HEK293 (cell line): ENCODE data around the gene ING5.

Experiments
- CTCF ChIA-PET: fragments of 350-600 bp; formaldehyde crosslinking; extraction: SDS; loops from one replicate; lab custom pipeline; 2021; ENCODE audit warnings: antibody characterized with exemption; lab: Yijun Ruan, JAX
- POLR2A ChIA-PET: fragments of 300-600 bp; formaldehyde crosslinking; extraction: SDS; loops from one replicate; lab custom pipeline; 2020; ENCODE audit warnings: antibody characterized with exemption, inconsistent platforms; lab: Yijun Ruan, JAX
- H3K27ac ChIP-seq: fragments of 200-500 bp; sonication (Bioruptor generic); 2 replicates; pipeline ENCODE4 v1.5.1; 2014; ENCODE audit warnings: low read depth, low read length, control low read depth, inconsistent platforms; ENCODE audit errors: extremely low read depth
- H3K36me3 ChIP-seq, 2 experiments: fragments of 200-500 bp in 1 of 2; sonication (Bioruptor generic) in 1 of 2; 1 replicate in 1 of 2; 2 replicates in 1 of 2; pipeline ENCODE4 v1.5.1; 2014 to 2017; ENCODE audit warnings: inconsistent platforms in 2 of 2, low read length in 2 of 2; ENCODE audit not compliant: control insufficient read depth in 2 of 2, insufficient read depth in 1 of 2
- H3K4me1 ChIP-seq: fragments of 200-500 bp; sonication (Bioruptor generic); 2 replicates; pipeline ENCODE4 v1.5.1; 2014; ENCODE audit warnings: mild to moderate bottlenecking, low read length, inconsistent platforms; ENCODE audit not compliant: control insufficient read depth, insufficient read depth
- H3K4me3 ChIP-seq: 2 replicates; pipeline ENCODE4 v1.5.1; 2011; ENCODE audit warnings: low read depth, mild to moderate bottlenecking, control low read depth, low read length, moderate library complexity
- H3K9me3 ChIP-seq: fragments of 200-500 bp; sonication (Bioruptor generic); 2 replicates; pipeline ENCODE4 v1.5.1; 2014; ENCODE audit warnings: low read depth, low read length, inconsistent platforms; ENCODE audit not compliant: control insufficient read depth, insufficient read depth
- ELK4 ChIP-seq: IDR thresholded peaks from 2 replicates; pipeline ENCODE4 v1.6.1; 2011; ENCODE audit warnings: mild to moderate bottlenecking, low read depth, low read length, borderline replicate concordance
- GFI1B ChIP-seq: fragments of 450-650 bp; formaldehyde crosslinking; IDR thresholded peaks from 2 replicates; pipeline ENCODE4 v1.5.1; 2016; ENCODE audit warnings: missing biosample characterization, missing genetic modification characterization
- GLIS2 ChIP-seq: fragments of 450-650 bp; formaldehyde crosslinking; IDR thresholded peaks from 2 replicates; pipeline ENCODE4 v1.5.1; 2016; ENCODE audit warnings: missing biosample characterization, missing genetic modification characterization
- KLF16 ChIP-seq: fragments of 450-650 bp; formaldehyde crosslinking; IDR thresholded peaks from 2 replicates; pipeline ENCODE4 v1.5.1; 2017; ENCODE audit warnings: missing biosample characterization, missing genetic modification characterization
- KLF9 ChIP-seq: fragments of 450-650 bp; formaldehyde crosslinking; IDR thresholded peaks from 2 replicates; pipeline ENCODE4 v1.5.1; 2016; ENCODE audit warnings: missing biosample characterization, missing genetic modification characterization, low read depth
- REST ChIP-seq: fragments of 450-650 bp; formaldehyde crosslinking; IDR thresholded peaks from 2 replicates; pipeline ENCODE4 v1.5.1; 2016; ENCODE audit warnings: missing biosample characterization, missing genetic modification characterization
- SCRT1 ChIP-seq: fragments of 450-650 bp; formaldehyde crosslinking; IDR thresholded peaks from 2 replicates; pipeline ENCODE4 v1.5.1; 2016; ENCODE audit warnings: missing biosample characterization, missing genetic modification characterization, borderline replicate concordance
- SP2 ChIP-seq: fragments of 450-650 bp; formaldehyde crosslinking; IDR thresholded peaks from 2 replicates; pipeline ENCODE4 v1.5.1; 2016; ENCODE audit warnings: missing biosample characterization, missing genetic modification characterization
- SP3 ChIP-seq: fragments of 450-650 bp; formaldehyde crosslinking; IDR thresholded peaks from 2 replicates; pipeline ENCODE4 v1.5.1; 2016; ENCODE audit warnings: missing biosample characterization, missing genetic modification characterization
- ZBTB20 ChIP-seq: fragments of 450-650 bp; formaldehyde crosslinking; IDR thresholded peaks from 2 replicates; pipeline ENCODE4 v1.5.1; 2016; ENCODE audit warnings: missing biosample characterization, missing genetic modification characterization
- ZBTB26 ChIP-seq: fragments of 450-650 bp; formaldehyde crosslinking; optimal IDR thresholded peaks from 2 replicates; pipeline ENCODE3; 2016; ENCODE audit warnings: missing biosample characterization, mild to moderate bottlenecking, missing genetic modification characterization
- ZBTB48 ChIP-seq: fragments of 450-650 bp; formaldehyde crosslinking; IDR thresholded peaks from 2 replicates; pipeline ENCODE4 v1.5.1; 2016; ENCODE audit warnings: missing biosample characterization, missing genetic modification characterization
- ZBTB7A ChIP-seq: fragments of 450-650 bp; formaldehyde crosslinking; IDR thresholded peaks from 2 replicates; pipeline ENCODE4 v1.5.1; 2016; ENCODE audit warnings: low read depth, missing biosample characterization, missing genetic modification characterization
- ZNF133 ChIP-seq: fragments of 450-650 bp; formaldehyde crosslinking; IDR thresholded peaks from 2 replicates; pipeline ENCODE4 v1.5.1; 2016; ENCODE audit warnings: missing biosample characterization, missing genetic modification characterization
- ZNF184 ChIP-seq: fragments of 450-650 bp; IDR thresholded peaks from 2 replicates; pipeline ENCODE4 v1.5.1; 2018; ENCODE audit warnings: missing biosample characterization, mild to moderate bottlenecking, missing genetic modification characterization
- ZNF23 ChIP-seq: fragments of 450-650 bp; formaldehyde crosslinking; IDR thresholded peaks from 2 replicates; pipeline ENCODE4 v1.5.1; 2016; ENCODE audit warnings: missing biosample characterization, missing genetic modification characterization, borderline replicate concordance
- ZNF266 ChIP-seq: fragments of 450-650 bp; formaldehyde crosslinking; IDR thresholded peaks from 2 replicates; pipeline ENCODE4 v1.5.1; 2016; ENCODE audit warnings: missing biosample characterization, missing genetic modification characterization, low read depth
- ZNF324 ChIP-seq: fragments of 450-650 bp; formaldehyde crosslinking; IDR thresholded peaks from 2 replicates; pipeline ENCODE4 v1.5.1; 2016; ENCODE audit warnings: missing biosample characterization, missing genetic modification characterization
- ZNF335 ChIP-seq: fragments of 450-650 bp; formaldehyde crosslinking; conservative IDR thresholded peaks from 2 replicates; pipeline ENCODE4 v1.5.1; 2016; ENCODE audit warnings: missing biosample characterization, missing genetic modification characterization
- ZNF398 ChIP-seq: fragments of 450-650 bp; formaldehyde crosslinking; IDR thresholded peaks from 2 replicates; pipeline ENCODE4 v1.5.1; 2017; ENCODE audit warnings: missing biosample characterization, missing genetic modification characterization
- ZNF433 ChIP-seq: fragments of 450-650 bp; formaldehyde crosslinking; IDR thresholded peaks from 2 replicates; pipeline ENCODE4 v1.5.1; 2016; ENCODE audit warnings: missing biosample characterization, missing genetic modification characterization, low read depth
- ZNF501 ChIP-seq: fragments of 450-650 bp; formaldehyde crosslinking; IDR thresholded peaks from 2 replicates; pipeline ENCODE4 v1.5.1; 2016; ENCODE audit warnings: missing biosample characterization, missing genetic modification characterization
- ZNF558 ChIP-seq: fragments of 450-650 bp; formaldehyde crosslinking; IDR thresholded peaks from 2 replicates; pipeline ENCODE4 v1.5.1; 2016; ENCODE audit warnings: missing biosample characterization, missing genetic modification characterization
- ZNF561 ChIP-seq: fragments of 450-650 bp; IDR thresholded peaks from 2 replicates; pipeline ENCODE4 v1.5.1; 2018; ENCODE audit warnings: missing biosample characterization, missing genetic modification characterization, borderline replicate concordance
- ZNF654 ChIP-seq: fragments of 450-650 bp; formaldehyde crosslinking; IDR thresholded peaks from 2 replicates; pipeline ENCODE4 v1.5.1; 2016; ENCODE audit warnings: low read depth, missing biosample characterization, missing genetic modification characterization
- ZNF692 ChIP-seq: fragments of 450-650 bp; formaldehyde crosslinking; IDR thresholded peaks from 2 replicates; pipeline ENCODE4 v1.5.1; 2016; ENCODE audit warnings: missing biosample characterization, missing genetic modification characterization
- ZNF837 ChIP-seq: fragments of 450-650 bp; formaldehyde crosslinking; IDR thresholded peaks from 2 replicates; pipeline ENCODE4 v1.5.1; 2016; ENCODE audit warnings: missing biosample characterization, missing genetic modification characterization
- ZSCAN5A ChIP-seq: fragments of 450-650 bp; formaldehyde crosslinking; IDR thresholded peaks from 2 replicates; pipeline ENCODE4 v1.5.1; 2016; ENCODE audit warnings: missing biosample characterization, missing genetic modification characterization
- ZXDB ChIP-seq: fragments of 450-650 bp; formaldehyde crosslinking; IDR thresholded peaks from 2 replicates; pipeline ENCODE4 v1.5.1; 2016; ENCODE audit warnings: missing biosample characterization, missing genetic modification characterization

ING5 gene

GRCh38 chr2:241701399-241702154, at the start of gene ING5 (continued):
- TF ChIP-seq SCRT1: no peak
- TF ChIP-seq ZNF335 (tag by site-specific recombination): peak; percentile 92
- peak; percentile 70 for TF ChIP-seq KLF16
- TF ChIP-seq GLIS2 (tag by site-specific recombination): peak; percentile 41; the same call in 1 of the 2 replicates
- peak; percentile 60 for TF ChIP-seq ZBTB26
- TF ChIP-seq ZBTB20: peak; percentile 85; the same call in 1 of the 2 replicates
- no peak for TF ChIP-seq ZNF133
- no peak for TF ChIP-seq ZNF324
- no peak for TF ChIP-seq ZNF654 (tag by site-specific recombination)
- peak; percentile 59 for TF ChIP-seq SP3 (tag by site-specific recombination)
- peak; percentile 86 for TF ChIP-seq ZNF692 (tag by site-specific recombination)
- TF ChIP-seq KLF9 (tag by site-specific recombination): peak; percentile 78
- no peak for TF ChIP-seq ZNF23
- peak; percentile 68 for TF ChIP-seq SP2 (tag by site-specific recombination)
- TF ChIP-seq ZNF398 (tag by site-specific recombination): 0 out of 2 replicates have a peak, but pooled peaks have one; percentile 10
- TF ChIP-seq ZNF501: no peak
- TF ChIP-seq ZNF184 (tag by site-specific recombination): 0 out of 2 replicates have a peak, but pooled peaks have one; percentile 13
- peak; percentile 77 for TF ChIP-seq ZBTB48 (tag by site-specific recombination)
- TF ChIP-seq ZSCAN5A (tag by site-specific recombination): peak; percentile 50; the same call in 1 of the 2 replicates
- TF ChIP-seq ZXDB (tag by site-specific recombination): peak; percentile 84
- TF ChIP-seq ELK4: peak; percentile 66; the same call in 1 of the 2 replicates

- Histone ChIP-seq H3K36me3 (peaks cover 0 to 66% of the 10 kb centered on the region in 2 experiments; a peak in 2 of 3 replicates), H3K4me1 (no peaks in the 10 kb centered on the region), H3K9me3 (no peaks in the 10 kb centered on the region), H3K4me3 (no peak overlapping the region), H3K27ac (no peak overlapping the region)
- ChIA-PET POLR2A (no interaction called here), CTCF (no interaction called here)
- no peak for TF ChIP-seq ZNF558
- TF ChIP-seq ZNF433 (tag by site-specific recombination): no peak
- no peak for TF ChIP-seq ZNF561
- no peak for TF ChIP-seq GFI1B
- TF ChIP-seq ZNF266 (tag by site-specific recombination): no peak
- no peak for TF ChIP-seq ZNF837 (tag by site-specific recombination)
- no peak for TF ChIP-seq REST
- no peak for TF ChIP-seq ZBTB7A (tag by site-specific recombination)
These were observed 49.7 kb upstream of the ING5 start for GRCh38 chr2:241652142-241652541.
